H1 (cell line): ENCODE data around the gene HTD2. TPM values are rescaled to one million over a fixed set of nuclear protein-coding genes. Genes with fewer than 3 reads are reported as not detected.

Experiments
- CEBPB ChIP-seq: IDR thresholded peaks from 2 replicates; pipeline ENCODE4 v1.6.1; 2012; ENCODE audit warnings: low read depth, low read length
- RAD21 ChIP-seq, 2 experiments: IDR thresholded peaks in 1 of 2; conservative IDR thresholded peaks in 1 of 2; 2 replicates each; pipeline ENCODE4 v1.6.1; 2011; ENCODE audit warnings: low read depth in 2 of 2, low read length in 2 of 2, improper control_type of control experiment in 1 of 2, inconsistent platforms in 1 of 2, mild to moderate bottlenecking in 1 of 2, moderate library complexity in 1 of 2
- RNF2 ChIP-seq: fragments of 200-900, 300-1000 bp; sonication (generic); IDR thresholded peaks from 2 replicates; pipeline ENCODE4 v1.7.1; 2016; ENCODE audit warnings: borderline replicate concordance, low read depth, mild to moderate bottlenecking, antibody characterized with exemption, low read length; ENCODE audit not compliant: poor library complexity, severe bottlenecking; ENCODE audit errors: missing control alignments
- RXRA ChIP-seq: IDR thresholded peaks from 2 replicates; pipeline ENCODE4 v1.6.1; 2011; ENCODE audit warnings: low read depth, mild to moderate bottlenecking, low read length, moderate library complexity; ENCODE audit not compliant: insufficient read depth
- SIN3A ChIP-seq, 2 experiments: IDR thresholded peaks in 1 of 2; conservative IDR thresholded peaks in 1 of 2; 2 replicates each; pipeline ENCODE4 v1.6.1; 2011 to 2012; ENCODE audit warnings: low read length in 2 of 2, improper control_type of control experiment in 1 of 2, low read depth in 1 of 2, mild to moderate bottlenecking in 1 of 2
- USF2 ChIP-seq: IDR thresholded peaks from 2 replicates; pipeline ENCODE4 v1.6.1; 2011; ENCODE audit warnings: low read length, improper control_type of control experiment
- polyA plus RNA-seq, 7 experiments: library from polyadenylated mRNA; depleted of rRNA in 3 of 7; stranded (reverse) in 5 of 7; unstranded in 2 of 7; fragments of >200 nt in 5 of 7; fragments of 200-250 nt in 2 of 7; gene quantifications; 1 replicate in 5 of 7; 2 replicates in 1 of 7; 4 replicates in 1 of 7; pipeline versions ENCODE4 v1.2.1 to v1.2.3, GENCODE V29; 2011 to 2013; ENCODE audit warnings: missing spikeins in 2 of 7, mixed read lengths in 2 of 7
- total RNA-seq: library from RNA; stranded (reverse); fragmentation: NEBNext Ultra II Directional; extraction: Animal tissue kit (Norgen Biotek cat#: 25700); gene quantifications from 2 replicates; pipeline ENCODE4 v1.2.1, GENCODE V29; 2021

Gene HTD2
- total and polyA plus RNA-seq, 2 of the 8 experiments (the other 6 are each of a cell fraction or from before 2014, with no cell fraction given), result 8.8 to 10.8 TPM

- TF ChIP-seq CEBPB (no peak), USF2 (no peak), RNF2 (no peak), RAD21 (IDR thresholded peaks at IDR 0.05 in 1 of 2, conservative IDR thresholded peaks at IDR 0.05 in 1 of 2; ENCODE audit: low read depth in 2 of 2, low read length in 2 of 2) (no peak), SIN3A (conservative IDR thresholded peaks at IDR 0.05 in 1 of 2, IDR thresholded peaks at IDR 0.05 in 1 of 2; ENCODE audit: low read depth in 1 of 2, low read length in 2 of 2) (no peak), RXRA (no peak)
Observed at GRCh38 chr3:58291671-58292338, 14.5 kb upstream of the HTD2 start (continued).
